ENCODE data around the gene CORO7. TPM values are rescaled to one million over a fixed set of nuclear protein-coding genes. Genes with fewer than 3 reads are reported as not detected.

The CORO7 gene
- total RNA-seq, 1 experiment from 2014 or later: 16.5 TPM

DNA sequence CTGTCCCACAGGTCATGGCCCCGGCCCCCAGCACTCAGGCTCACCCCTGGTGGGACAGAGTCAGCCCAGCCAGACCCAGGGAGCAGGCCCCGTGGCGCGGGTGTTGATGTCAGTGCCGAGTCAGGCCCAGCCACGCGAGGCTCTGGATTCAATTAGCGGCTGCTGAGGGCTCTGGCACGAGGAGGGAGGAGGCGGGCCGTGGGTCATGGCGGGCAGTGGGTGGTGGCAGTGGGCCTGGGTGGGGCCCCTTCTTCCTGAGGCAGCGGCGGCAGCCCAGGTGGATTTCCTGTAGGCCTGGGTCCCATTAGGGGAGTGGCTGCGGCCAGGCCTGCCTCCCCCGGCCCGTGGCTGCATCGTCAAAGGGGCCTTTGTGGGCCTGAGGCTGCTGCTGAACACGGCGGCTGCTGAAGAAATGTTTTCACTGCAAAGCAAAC, 31.9 kb downstream of the CORO7 start:
- no peak for DNase-seq (ENCODE audit: low spot score)

DNA sequence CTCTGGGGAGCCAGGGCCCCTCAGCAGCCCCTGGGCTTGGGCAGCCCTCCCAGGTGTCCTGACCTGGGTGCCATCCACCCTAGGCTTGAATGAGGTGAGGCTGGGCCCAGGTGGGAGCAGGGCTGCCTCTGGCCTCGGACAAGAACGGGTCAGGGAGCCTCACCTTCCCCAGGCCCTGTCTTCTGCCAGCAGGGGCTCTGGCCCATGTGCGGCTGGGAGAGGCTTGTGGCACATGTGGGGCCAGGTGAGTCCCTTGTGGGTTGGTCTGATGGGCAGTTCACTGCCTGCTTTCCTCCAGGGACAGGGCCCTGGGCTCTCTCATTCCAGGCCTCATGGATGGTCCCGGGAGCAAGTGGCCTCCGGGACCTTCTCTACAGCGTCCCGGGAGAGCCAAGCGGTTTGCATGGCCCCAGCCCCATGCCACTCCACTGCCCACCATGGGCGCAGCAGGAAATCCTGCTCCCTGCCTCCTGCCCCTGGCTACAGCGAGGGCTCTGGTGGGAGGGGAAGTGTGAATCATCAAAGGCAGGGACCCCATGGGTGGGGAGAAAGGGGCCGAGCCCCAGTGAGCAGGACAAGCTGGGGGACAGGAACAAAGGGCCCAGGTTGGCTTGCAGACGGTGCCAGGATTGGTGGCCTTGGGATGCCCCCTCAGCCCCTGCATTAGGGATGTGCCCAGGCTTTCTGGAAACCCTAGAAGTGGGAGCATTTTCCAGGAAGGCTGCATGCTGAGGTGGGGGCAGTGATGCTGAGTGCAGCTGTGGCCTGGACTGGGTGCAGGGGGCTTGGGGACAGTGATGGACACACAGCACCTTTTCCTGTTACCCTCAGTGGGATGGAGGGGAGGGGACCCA, 32.6 kb downstream of the CORO7 start:
- no peak for DNase-seq (ENCODE audit: low spot score)

DNA sequence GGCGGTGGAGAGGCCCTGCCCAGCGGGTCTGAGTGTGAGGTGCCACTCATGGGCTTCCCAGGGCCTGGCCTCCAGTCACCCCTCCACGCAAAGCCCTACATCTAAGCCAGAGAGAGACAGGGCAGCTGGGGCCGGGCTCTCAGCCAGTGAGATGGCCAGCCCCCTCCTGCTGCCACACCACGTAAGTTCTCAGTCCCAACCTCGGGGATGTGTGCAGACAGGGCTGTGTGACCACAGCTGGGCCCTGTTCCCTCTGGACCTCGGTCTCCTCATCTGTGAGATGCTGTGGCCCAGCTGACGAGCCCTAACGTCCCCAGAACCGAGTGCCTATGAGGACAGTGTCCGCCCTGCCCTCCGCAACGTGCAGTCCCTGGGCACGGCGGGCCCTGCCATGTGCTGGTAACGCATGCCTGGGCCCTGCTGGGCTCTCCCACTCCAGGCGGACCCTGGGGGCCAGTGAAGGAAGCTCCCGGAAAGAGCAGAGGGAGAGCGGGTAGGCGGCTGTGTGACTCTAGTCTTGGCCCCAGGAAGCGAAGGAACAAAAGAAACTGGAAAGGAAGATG, 33.5 kb downstream of the CORO7 start:
- DNase-seq (ENCODE audit: low spot score): no peak

DNA sequence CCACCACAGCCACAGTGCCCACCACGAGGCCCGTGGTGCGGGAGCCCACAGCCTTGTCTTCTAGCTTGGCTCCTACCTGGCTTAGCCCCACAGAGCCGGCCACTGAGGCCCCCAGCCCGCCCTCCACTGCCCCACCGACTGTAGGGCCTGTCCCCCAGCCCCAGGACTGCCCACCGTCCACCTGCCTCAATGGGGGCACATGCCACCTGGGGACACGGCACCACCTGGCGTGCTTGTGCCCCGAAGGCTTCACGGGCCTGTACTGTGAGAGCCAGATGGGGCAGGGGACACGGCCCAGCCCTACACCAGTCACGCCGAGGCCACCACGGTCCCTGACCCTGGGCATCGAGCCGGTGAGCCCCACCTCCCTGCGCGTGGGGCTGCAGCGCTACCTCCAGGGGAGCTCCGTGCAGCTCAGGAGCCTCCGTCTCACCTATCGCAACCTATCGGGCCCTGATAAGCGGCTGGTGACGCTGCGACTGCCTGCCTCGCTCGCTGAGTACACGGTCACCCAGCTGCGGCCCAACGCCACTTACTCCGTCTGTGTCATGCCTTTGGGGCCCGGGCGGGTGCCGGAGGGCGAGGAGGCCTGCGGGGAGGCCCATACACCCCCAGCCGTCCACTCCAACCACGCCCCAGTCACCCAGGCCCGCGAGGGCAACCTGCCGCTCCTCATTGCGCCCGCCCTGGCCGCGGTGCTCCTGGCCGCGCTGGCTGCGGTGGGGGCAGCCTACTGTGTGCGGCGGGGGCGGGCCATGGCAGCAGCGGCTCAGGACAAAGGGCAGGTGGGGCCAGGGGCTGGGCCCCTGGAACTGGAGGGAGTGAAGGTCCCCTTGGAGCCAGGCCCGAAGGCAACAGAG, 34.2 kb downstream of the CORO7 start:
- DNase-seq (ENCODE audit: low spot score): no peak

DNA sequence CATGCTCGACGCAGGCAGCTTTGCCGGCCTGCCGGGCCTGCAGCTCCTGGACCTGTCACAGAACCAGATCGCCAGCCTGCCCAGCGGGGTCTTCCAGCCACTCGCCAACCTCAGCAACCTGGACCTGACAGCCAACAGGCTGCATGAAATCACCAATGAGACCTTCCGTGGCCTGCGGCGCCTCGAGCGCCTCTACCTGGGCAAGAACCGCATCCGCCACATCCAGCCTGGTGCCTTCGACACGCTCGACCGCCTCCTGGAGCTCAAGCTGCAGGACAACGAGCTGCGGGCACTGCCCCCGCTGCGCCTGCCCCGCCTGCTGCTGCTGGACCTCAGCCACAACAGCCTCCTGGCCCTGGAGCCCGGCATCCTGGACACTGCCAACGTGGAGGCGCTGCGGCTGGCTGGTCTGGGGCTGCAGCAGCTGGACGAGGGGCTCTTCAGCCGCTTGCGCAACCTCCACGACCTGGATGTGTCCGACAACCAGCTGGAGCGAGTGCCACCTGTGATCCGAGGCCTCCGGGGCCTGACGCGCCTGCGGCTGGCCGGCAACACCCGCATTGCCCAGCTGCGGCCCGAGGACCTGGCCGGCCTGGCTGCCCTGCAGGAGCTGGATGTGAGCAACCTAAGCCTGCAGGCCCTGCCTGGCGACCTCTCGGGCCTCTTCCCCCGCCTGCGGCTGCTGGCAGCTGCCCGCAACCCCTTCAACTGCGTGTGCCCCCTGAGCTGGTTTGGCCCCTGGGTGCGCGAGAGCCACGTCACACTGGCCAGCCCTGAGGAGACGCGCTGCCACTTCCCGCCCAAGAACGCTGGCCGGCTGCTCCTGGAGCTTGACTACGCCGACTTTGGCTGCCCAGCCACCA, 35.1 kb downstream of the CORO7 start:
- no peak for DNase-seq (ENCODE audit: low spot score)

DNA sequence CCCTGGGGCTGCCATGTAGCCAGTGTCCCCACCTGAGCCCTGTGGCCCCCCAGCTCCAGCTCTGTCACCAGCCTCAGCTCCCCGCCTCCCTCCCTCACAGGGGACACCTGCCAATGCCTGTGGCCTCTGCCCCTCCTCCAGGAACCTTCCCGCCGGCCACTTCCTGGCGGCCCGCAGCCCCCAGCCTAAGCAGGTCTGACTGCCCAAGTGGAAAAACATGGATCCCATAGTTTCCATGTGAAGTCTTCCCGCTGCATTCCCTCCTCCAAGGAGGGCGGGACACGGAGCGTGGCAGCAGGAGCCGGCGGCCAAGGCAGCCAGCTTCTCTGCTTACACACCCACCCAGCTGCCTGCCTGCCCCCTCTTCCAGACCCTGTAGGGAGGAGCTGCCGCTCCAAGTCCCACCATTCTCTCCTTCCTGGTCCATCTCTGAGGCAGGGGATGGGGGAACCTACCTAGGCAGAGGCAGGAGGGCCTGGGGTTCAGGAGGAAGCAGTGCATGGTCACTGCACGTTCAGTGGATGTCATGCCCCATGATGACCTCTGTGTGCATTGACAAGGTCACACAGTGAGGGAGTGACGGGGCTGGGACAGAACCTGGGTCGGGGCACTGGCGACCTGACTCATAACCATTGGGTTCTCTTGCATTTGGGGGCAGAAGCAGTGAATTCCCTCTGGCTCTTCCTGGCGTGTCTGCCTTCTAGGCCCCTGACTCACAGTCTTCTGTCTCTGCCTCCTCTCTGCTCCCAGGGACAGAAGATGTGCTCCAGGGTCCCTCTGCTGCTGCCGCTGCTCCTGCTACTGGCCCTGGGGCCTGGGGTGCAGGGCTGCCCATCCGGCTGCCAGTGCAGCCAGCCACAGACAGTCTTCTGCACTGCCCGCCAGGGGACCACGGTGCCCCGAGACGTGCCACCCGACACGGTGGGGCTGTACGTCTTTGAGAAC, 36.0 kb downstream of the CORO7 start:
- no peak for DNase-seq (ENCODE audit: low spot score)

DNA sequence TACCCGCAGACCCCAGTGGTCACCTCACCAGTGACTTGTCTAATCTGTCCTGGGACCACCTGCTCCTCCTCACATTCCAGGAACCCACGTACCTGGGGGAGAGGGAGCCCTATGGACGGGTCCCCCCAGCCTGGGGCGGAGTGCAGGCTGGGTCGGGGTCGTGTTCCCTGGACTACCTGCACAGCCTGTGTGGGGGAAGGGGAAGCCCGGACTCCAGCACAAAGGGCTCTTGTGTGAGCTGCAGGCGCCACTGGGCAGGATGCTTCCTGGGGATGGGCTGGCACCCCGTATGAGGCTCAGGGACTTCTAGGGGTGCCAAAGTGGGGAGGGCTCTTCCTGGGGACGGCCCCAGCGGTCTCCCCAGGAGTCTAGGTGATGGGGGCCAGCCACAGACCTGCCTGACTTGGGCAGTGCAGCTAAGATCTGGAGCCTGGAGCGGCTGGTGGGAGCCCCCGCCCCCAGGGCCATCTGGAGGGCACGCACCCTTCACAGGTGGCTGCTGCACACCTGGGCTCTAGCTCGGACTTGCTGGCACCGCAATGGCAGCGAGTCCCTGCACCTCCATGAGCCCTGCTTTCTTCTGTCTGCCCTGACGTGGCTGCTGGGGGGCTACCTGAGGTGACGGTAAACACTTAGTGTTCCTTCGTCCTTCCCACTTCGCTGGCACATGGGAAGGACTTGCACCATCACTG, 37.3 kb downstream of the CORO7 start:
- no peak for DNase-seq (ENCODE audit: low spot score)

DNA sequence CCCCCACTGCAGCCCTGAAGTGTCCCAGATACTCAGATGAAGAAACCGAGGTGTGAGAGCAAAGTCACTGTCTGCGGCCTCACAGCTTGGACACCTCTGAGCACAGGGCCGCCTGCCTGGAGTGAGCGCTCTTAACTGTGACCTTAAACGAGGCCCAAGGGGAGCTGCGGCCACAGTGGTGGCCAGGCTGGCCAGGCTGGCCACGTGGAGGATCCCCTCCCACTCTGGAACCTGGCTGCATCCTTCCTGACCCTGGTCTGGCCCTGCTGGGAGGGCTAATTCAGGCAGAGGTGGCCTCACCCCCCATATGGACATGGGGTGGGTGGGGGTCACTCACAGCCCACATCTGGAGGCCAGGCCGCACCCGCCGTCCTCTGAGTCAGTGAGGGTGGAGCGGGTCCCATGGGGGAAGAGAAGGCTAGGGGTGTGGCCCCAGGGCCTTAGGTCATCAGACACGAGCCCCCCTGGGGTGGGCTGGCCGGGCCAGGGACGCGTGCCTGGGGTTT, 38.2 kb downstream of the CORO7 start:
- peak; percentile 68 for DNase-seq (ENCODE audit: low spot score)

DNA sequence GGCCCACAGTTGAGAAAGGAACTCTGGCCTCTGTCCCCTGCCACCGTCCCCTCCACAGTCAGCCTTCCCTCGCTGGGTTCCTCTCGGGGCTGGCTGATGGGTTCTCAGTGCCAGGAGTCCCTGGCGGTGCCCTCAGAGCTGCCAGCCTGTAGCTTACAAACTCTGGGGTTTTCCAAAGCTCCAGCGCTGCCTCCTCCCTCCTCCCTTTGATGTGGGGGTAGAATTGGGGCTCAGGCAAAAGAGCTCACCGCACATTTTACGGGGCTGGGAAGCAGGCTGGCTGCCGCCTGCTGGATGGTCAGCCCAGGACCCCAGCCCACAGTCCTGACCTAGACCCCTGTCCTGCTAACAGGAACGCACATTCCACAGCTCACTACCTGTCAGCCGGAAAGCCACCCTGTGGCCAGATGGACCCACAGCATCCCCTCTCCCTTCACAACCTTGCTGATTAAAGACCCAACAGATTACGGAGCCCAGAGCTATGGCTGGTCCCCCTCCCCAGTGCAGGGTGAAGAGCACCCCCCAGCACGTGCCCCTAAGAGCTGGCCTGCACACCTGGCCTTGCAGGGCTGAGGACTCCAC, 38.7 kb downstream of the CORO7 start:
- peak; percentile 64 for DNase-seq (ENCODE audit: low spot score)

DNA sequence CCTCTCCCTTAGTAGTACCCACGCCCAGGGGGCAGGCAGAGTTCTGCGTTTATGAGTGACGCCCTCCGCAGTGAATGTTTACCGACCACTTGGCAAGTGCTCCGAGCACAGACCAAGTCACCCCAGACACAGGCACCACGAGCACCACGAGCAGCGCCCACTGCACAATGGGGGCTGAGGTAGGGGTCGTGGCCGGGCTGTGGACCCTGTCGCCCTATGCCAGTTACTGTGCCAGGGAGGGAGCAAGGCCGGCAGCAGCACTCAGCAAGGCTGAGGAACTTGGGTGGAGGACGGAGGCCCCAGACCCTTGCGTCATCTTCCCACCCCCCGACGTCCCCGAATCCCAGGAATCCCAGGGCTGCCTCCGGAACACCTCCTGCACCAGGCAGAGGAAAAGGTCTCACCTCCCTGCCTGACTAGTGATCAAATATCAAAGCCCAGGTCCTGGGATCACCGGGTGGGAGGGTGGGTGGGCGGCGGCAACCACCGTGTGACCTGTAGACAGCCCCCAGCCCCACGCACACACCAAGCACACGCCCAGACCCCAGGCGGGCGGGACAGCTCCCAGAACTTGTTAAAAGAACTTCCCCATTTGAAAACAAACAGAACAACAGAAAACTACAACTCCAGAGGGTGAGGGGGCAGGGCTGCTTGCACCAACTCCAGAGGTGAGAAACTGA, 39.4 kb downstream of the CORO7 start:
- no peak for DNase-seq (ENCODE audit: low spot score)

DNA sequence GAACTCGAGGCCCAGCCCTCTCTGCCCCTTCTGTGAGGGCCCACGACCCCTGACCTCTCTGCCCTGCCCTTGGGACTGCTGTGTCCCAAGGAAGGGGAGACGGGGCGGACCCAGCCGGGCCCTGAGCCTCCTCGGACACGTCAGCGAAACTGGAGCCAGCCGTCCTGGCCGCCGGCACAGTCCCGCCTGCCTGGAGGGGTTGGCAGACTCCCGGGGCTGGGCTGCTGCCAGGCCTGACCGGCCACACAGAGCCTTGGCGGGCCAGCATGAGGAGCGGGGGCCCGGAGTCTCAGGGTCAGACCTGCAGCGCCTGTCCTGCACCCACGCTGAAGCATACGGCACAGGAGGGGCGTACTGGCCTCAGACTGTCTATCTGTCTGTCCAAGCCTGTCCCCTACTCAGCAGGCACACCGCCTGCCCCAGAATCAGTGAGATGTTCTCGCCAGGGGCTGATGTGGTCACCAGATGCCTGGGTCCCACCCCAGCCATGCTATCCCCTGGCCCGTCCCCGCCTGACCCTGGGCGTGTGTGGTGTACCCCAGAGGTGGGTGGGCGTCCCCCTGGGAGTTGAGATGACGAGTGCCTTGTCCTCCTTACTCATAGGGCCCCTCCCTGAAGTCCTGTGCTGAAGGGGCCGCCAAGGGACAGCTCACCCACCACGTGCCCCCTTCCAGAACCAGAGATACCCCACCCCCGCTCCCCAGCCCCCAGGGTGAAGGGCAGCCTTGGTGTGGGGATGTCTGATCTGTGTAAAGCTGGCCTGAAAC, 40.1 kb downstream of the CORO7 start:
- peak; percentile 81 for DNase-seq (ENCODE audit: low spot score)

DNA sequence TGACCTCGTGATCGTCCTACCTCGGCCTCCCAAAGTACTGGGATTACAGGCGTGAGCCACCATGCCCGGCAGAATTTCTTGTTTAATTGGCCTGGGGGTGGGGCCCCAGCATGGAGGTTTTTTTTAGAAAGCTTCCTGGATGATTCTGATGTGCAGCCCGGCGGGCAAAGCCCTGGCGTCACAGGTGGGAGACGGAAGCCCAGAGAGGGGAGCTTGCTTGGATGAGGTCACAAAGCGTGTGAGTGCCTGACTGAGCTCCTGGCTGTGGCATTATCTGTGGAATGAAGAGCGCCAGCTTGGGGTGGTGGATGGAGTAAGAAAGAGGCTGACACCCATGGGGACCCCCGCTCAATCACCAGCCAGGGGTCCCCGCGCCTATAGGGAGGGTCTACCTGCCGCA, 40.7 kb downstream of the CORO7 start:
- peak; percentile 87 for DNase-seq (ENCODE audit: low spot score)

DNA sequence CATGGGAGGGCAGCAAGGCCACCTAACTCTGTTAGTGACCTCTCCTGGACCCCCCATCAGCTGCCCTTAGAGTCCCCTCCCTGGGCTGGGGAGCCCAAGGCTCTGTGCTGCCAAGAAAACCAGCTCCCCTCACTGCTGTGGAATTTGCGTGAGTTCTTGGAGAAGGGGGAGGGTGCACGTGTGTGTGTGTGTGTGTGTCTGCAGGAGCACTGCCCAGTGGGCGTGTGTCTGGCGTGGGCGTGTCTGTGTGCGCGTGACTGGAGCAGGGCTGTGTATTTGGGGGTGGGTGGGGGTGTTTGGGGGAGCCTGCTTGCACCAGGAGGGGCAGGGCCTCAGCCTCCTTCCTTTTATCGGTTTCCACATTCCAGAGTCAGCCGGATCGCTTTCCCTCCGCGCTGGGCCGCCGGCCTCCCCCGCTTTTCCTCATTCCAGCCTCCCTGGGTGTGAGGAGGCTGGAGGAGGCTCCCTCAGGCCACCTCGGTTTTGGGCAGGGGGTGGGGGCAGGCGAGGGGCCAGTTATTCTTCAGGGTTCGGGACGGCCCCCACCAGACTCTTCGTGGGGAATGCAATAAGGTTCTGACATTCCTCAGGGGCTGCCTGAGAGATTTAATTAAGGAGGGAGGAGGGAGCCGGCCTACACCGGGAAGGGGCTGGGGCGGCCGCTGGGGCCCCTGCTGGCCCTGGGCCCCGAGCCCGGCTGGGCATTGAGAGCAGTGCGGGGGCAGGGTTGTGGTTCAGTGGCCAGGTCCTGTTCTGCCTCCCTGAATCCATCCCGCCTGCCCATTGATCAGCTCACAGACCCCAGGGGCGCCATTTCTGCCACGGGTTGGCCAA, 42.3 kb downstream of the CORO7 start:
- peak; percentile 80 for DNase-seq (ENCODE audit: low spot score)

DNA sequence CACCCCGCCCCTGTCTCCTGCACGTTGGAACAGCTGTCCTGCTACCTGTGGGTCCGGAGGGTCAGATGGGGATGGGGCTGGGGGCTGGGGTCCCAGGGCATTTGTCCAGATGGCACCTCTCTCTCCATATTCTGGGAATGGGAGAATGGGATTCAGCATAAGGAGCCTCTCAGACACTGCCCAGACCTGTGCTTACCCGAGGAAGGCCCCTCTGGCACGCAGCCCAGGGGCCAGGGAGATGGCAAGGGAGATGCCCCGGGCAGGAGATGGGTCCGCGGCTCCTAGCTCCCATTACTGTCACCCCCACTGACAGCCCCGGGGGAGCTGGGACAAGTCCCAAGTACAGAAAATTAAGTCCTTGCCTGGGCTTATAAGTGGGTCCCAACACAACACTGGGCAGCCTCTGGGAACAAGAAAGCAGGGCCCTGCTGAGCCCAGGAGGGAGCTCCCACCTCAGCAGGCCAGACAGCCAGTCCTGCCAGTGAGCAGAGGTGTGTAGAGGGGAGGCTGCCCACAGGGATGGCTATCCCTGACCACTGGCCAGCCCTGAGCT, 43.0 kb downstream of the CORO7 start:
- no peak for DNase-seq (ENCODE audit: low spot score)

DNA sequence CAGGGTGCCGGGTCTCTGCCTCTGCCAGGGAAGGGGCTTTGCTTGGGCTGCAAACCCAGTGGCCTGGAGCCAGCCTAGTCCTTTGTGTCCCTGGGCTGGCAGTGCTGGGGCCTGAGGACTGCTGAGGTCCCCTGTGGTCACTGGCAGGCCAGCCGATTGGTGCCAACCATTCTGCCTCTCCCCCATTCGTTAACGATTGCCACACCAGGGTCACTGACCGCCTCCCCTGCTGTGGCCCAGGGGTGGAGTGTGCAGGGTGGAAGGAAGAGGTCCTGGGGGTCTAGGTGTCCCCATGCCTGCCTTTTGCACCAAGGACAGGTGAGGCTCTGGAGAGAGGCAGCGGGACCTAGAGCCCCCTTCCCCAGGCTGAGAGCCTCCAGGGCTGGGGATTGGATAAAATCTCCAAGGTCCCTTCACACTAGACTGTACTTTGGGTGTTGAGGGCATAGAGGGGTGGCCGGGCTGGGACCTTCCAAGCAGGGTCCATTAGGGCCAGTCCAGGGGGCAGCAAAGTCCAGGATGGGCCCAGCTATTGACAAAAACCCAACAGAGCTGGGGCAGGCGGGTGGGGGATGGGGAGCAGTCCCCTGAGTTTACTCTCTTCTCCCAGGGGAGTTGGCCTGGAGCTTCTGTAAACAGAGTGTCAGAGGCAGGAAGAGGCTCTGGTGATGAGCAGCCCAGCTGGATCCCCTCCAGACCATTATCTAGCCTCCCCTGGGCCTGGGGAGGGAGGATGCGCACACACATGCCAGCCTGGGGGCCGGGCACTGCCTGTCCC, 43.6 kb downstream of the CORO7 start:
- DNase-seq (ENCODE audit: low spot score): peak; percentile 86
